ENCODE measurements around the gene LSAMP. TPM values are rescaled to one million over a fixed set of nuclear protein-coding genes. Genes with fewer than 3 reads are reported as not detected.

LSAMP gene
- total RNA-seq, 6 experiments from 2014 or later: under 0.01 to 0.22 (median 0.12) TPM; not detected in 1

- intact Hi-C loops (cut with DNase I): no loop called here
- no peak overlapping the region for H3K27ac ChIP-seq
- H3K36me3 ChIP-seq: no peaks in the 10 kb centered on the region
- H3K27me3 ChIP-seq: no peaks in the 10 kb centered on the region
- DNase-seq: no peak
- H3K4me1 ChIP-seq: no peaks in the 10 kb centered on the region
- H3K9me3 ChIP-seq: no peaks in the 10 kb centered on the region
- H3K4me3 ChIP-seq: no peak overlapping the region
- 40% methylated on average over 2 of the region's 2 CpGs for WGBS (ENCODE audit: insufficient coverage, low coverage, low lambda C conversion rate, missing lambda C conversion rate)
- ATAC-seq: no peak
- no peak for TF ChIP-seq POLR2A (IDR thresholded peaks at IDR 0.05)
- TF ChIP-seq CTCF (IDR thresholded peaks at IDR 0.05): no peak
Observed at GRCh38 chr3:116070061-116070460, 375.2 kb downstream of the LSAMP start.

- ATAC-seq (no peak), DNase-seq (no peak)
- Histone ChIP-seq H3K36me3 (no peaks in the 10 kb centered on the region), H3K27ac (no peak overlapping the region), H3K4me1 (no peaks in the 10 kb centered on the region), H3K4me3 (no peak overlapping the region), H3K9me3 (no peaks in the 10 kb centered on the region), H3K27me3 (no peaks in the 10 kb centered on the region)
- WGBS (ENCODE audit: insufficient coverage, low coverage, low lambda C conversion rate, missing lambda C conversion rate): 54% methylated on average over 4 of the region's 4 CpGs
- intact Hi-C loops (cut with DNase I): no loop called here
- TF ChIP-seq POLR2A (IDR thresholded peaks at IDR 0.05) (no peak), CTCF (IDR thresholded peaks at IDR 0.05) (no peak)
Observed at GRCh38 chr3:116069024-116069423, 376.3 kb downstream of the LSAMP start.

GRCh38 chr3:116067326-116067725, 378.0 kb downstream of the LSAMP start:
- H3K4me3 ChIP-seq: no peak overlapping the region
- H3K9me3 ChIP-seq: no peaks in the 10 kb centered on the region
- no peaks in the 10 kb centered on the region for H3K36me3 ChIP-seq
- no peak overlapping the region for H3K27ac ChIP-seq
- ATAC-seq (no peak), DNase-seq (no peak)
- WGBS (ENCODE audit: insufficient coverage, low coverage, low lambda C conversion rate, missing lambda C conversion rate): 56% methylated on average over 4 of the region's 4 CpGs
- H3K4me1 ChIP-seq: no peaks in the 10 kb centered on the region
- H3K27me3 ChIP-seq: no peaks in the 10 kb centered on the region
- intact Hi-C loops (cut with DNase I): no loop called here
- TF ChIP-seq POLR2A (IDR thresholded peaks at IDR 0.05): no peak
- TF ChIP-seq CTCF (IDR thresholded peaks at IDR 0.05): no peak

GRCh38 chr3:116065501-116065900, 379.8 kb downstream of the LSAMP start:
- 7% methylated on average over 1 of the region's 1 CpG for WGBS (ENCODE audit: insufficient coverage, low coverage, low lambda C conversion rate, missing lambda C conversion rate)
- ATAC-seq (no peak), DNase-seq (no peak)
- Histone ChIP-seq H3K4me3 (no peak overlapping the region), H3K27ac (no peak overlapping the region), H3K36me3 (no peaks in the 10 kb centered on the region), H3K4me1 (no peaks in the 10 kb centered on the region), H3K27me3 (no peaks in the 10 kb centered on the region), H3K9me3 (no peaks in the 10 kb centered on the region)
- TF ChIP-seq POLR2A (IDR thresholded peaks at IDR 0.05): no peak
- no peak for TF ChIP-seq CTCF (IDR thresholded peaks at IDR 0.05)
- intact Hi-C loops (cut with DNase I): no loop called here

GRCh38 chr3:116064646-116065045, 380.6 kb downstream of the LSAMP start:
- Histone ChIP-seq H3K27ac (no peak overlapping the region), H3K36me3 (no peaks in the 10 kb centered on the region), H3K9me3 (no peaks in the 10 kb centered on the region), H3K27me3 (no peaks in the 10 kb centered on the region), H3K4me3 (no peak overlapping the region), H3K4me1 (no peaks in the 10 kb centered on the region)
- ATAC-seq (no peak), DNase-seq (no peak)
- intact Hi-C loops (cut with DNase I): no loop called here
- TF ChIP-seq CTCF (IDR thresholded peaks at IDR 0.05) (no peak), POLR2A (IDR thresholded peaks at IDR 0.05) (no peak)
- 63% methylated on average over 1 of the region's 1 CpG for WGBS (ENCODE audit: insufficient coverage, low coverage, low lambda C conversion rate, missing lambda C conversion rate)
